GM11168 (cell line): ENCODE results near the gene RNF115.
"Not testable (repeated sequence)": the region's sequence is repeated elsewhere in the genome, so short reads cannot be mapped to it uniquely, and the experiment has no call there.

ENCODE experiments used
- in situ Hi-C: fragments of 300-500 bp; cut with MboI; formaldehyde crosslinking; loops from one replicate; pipeline ENCODE4 v1.12.0; 2022; ENCODE audit warnings: low sequenced_read_pairs; ENCODE audit not compliant: unreplicated experiment

Gene RNF115

DNA sequence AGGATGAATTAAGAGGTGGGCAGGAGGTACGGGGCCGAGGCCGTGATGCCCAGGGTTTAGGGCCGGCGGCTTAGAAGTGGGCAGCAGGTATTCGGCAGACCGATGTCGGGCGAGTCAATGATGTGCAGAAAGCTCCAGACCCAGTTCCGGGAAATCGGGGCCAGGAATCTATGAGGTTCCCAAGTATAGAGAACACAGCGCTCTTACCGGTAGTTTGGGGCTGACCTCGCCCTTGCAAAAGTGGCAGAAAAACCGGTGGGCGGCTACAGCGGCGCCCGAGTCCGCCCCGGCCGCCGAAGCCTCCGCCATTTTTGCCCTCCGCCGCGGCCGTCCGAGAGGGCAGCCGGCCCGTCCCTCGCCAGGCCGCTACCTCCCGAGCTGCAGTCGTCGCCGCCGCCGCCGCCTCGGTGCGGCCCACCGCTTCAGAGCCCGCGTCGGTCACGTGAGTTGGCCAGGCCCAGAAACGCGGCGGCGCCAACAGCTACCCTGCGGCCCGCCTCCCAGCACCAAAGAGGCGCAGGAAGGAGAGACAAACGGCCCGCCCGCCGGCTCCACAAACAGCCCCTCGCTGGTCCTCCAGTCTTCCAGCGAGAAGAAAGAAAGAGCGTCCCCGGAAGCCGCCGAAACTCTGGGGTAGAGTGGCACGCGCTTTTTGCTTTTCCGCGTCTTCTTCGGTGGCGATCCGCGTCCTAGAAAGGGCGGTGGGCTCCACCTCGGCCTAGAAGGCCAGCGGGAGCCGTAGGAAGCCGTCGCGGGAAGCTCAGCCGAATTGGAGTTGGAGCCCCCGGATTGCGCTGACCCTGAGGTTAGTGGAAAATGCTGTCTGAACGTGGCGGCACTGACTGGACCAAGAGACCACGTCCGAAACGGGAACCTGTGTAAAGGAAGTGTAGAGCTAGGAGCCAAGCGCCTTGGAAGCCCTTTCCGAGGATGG lies at the start of gene RNF115, which contains the start of gene POLR3C:
TSS of gene RNF115 (minus strand) at position 531 of the 934 bp plus-strand sequence. CDS start at position 309, 222 bp downstream.
TSS of gene POLR3C (plus strand) at position 636 of the 934 bp plus-strand sequence. CDS start 1,577 bp downstream, outside the sequence.
- in situ Hi-C loops = no loop called here

DNA sequence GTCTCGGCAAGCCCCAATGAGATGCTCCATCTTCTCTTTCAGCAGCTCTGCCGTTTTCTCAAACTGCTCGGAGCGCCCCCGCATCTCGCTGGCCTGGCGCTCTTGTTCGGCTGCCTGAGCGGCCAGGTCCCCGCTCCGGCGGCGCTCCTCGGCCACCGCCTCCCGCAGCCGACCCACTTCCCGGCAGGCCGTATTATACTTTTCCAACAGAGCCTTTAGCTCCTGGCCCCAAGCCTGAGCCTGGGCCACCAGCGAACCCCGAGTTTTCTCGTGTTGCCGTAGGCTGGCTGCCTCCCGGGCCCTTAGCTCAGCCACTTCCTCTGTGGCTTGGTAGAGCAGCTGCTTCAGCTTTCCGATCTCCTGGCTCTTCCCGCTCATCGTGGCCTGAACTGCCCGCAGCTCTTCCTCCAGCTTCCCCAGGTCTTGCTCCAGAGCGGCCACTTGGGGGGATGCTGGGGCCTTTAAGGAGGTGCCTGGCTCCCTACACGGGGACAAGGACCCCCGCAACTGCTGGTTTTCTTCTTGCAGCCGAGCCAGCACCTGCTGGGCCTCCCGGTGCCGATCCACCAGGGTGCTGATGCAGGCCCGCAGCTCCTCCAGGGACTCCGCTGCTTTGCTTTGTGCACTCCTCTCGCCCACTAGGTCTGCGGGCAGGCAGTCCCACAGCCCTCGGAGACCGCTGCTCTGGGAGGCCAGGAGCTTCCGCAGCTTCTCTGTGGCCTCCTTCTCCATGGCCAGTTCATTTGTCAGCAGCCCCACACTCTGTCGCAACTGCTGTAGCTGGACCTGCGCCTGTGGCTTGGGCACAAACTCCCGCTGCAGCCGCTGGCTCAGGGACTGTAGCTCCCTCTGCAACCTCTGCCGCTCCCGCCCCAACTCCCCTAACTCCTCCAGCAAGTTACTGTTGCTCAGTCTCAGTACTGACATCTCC lies 48.4 kb upstream of the RNF115 start:
- in situ Hi-C loops = no loop called here

DNA sequence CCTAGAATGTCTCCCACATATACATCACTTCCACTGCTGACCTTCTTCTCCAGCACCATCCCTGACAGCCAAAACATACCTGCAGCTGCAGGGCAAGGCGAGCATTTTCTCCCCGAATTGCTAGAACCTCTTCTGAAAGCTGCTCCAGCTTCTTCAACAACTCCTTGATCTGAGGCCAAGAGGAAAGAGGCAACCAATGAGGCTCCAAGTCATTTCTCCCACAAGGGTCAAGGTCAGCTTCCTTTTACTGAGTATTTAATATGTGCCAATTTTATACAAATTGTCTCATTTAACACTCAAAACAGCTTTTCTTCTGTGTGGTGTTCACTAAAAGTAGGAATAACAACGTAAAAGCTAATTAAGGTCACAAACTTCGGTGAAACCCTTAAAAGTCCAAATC lies 44.3 kb upstream of the RNF115 start:
- in situ Hi-C loops = no loop called here

DNA sequence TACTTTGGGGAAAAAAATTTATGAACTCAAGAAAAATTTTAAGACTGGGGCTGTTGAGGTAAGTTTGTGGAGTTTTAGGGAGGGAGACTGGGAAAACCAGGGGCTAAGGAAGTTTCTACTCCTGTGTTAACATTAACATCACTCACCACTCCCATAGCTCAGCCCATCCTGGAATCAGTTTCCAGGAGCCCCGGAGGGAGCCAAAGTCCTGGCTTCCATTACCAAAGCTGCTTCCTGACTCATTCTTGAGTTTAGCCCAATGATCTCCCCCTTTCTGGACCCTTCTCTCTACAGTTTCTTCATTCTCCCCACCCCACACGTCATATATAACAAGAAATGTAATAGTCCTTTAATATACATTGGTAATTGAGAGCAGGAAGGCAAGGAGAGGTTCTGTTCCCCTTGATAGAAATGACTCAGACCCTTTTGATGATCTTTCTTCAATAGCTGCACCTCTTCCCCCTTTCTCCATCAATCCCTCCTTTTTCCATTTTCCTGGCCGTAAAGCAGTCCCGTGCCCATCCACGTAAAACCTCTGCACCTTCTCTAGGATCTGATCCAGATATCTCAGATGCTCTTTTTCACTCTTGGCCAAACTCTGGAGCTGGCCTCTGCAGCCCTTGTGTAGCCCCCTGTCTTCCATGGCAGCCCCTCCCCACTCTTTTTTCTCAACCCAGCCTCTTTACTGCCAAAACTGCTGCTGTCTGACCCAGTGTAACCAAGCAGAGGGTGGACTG lies 39.6 kb upstream of the RNF115 start:
- in situ Hi-C loops = no loop called here

DNA sequence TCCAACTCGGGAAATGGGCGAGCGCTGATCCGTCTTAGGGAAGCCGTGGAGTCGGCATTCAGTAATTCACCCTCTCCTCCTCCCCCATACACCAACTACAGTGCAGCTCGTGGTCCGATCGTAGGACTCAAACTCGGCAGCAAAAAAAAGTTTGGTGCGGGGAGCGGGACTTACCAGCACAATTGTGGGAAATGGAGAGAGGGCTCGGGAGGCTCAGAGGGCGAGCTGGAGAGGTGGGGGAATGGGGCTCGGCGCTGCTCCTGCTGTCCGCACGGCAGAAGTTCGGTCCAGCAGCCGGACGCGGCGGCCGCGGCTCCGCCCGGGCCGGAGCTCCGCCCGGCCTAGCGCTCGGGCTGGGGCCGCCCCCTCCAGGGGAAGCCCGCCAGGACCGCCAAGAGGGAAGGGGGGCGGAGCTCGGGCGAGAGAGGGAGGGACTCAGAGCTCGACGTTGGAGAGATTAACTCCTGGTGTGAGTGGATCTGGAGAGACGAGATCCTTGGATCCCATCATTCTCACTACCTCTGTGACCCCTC lies 35.7 kb upstream of the RNF115 start:
- in situ Hi-C loops = loop anchor here (10.0 kb wide), 1 partner anchor 155 kb away; no protein-coding TSS in a partner anchor

DNA sequence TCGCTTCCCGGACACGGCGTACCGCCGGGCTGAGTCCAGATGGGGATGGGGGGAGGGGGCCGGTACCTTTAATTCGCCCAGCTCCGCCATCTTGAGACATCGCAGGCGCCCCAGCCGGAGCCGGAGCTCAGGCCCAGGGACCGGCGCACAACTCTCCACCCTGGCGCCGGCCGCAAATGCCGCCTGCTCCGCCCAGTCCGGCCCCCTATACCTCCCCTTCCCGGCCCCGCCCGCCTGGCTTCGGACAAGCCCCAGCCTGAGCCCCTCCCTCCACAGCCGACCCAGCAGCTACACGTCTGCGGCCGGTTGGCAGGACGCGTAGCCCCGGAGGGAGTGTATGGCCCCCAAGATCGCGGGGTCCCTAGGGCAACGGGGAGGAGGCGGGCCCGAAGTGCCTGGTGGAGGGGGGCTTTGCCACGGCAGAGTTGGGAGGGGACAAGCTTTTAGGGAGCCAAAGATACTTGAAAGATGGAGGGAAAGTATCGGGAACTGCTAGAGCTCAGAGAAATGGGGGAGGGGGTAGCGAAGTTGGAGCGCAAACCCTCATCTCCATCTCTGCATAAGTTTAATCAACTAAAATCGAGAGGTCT lies 35.1 kb upstream of the RNF115 start, which contains the start of gene PIAS3:
TSS of gene PIAS3 (minus strand) at position 181 of the 590 bp plus-strand sequence. CDS start at position 90, 91 bp downstream.
- in situ Hi-C loops = loop anchor here (10.0 kb wide), 1 partner anchor 156 kb away; no protein-coding TSS in a partner anchor

DNA sequence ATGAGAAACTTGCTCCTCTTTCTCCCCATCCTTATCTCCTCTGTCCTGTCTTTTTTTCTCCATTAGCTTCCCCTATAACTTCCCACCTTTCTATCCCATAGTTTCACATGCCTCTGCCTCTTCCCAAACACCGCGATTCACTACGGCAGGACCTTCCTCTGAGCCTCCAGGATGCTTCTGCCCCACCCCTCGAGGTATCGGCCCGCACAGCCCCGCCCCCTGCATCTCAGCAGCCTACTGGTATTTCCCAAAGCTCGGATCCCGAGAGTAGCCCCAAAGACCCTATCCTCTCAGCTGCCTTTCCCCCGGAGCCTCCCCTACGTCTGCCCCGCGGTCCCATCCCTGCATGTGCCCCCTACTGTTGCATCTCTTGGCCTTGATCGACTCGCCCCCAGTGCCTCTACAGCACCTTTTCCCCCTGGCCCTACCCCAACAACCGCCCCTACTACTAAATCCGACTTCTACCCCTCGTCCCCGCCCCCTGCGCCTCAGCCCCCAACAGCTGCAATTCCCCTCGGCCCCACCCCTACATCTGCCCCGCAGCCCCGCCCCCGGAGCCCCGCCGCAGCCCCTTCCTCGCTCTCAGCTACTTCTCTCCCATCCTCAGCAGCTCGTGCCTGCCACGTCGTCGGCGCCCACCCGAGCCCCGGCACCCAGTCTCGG lies 34.5 kb upstream of the RNF115 start:
- in situ Hi-C loops = loop anchor here (10.0 kb wide), 1 partner anchor 156 kb away; no protein-coding TSS in a partner anchor

DNA sequence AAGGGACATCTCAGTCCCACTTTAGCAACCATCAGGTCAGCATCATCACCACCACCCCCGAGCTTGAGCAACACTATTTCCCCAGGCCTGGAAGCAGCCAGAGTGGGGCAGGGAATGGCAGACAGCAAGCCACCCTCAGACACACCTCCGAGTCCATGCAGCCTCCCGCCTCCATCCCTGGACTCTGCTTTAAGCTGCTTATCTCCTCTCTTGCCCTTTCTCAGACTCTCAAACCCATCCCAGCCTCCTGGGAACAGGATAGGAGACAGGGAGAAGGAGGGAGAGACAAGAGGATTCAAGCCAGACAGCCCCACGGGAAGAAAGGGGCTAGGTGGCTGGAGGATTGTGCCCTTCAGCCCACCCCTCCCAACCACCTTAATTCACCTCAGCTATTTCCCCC lies 33.3 kb upstream of the RNF115 start:
- in situ Hi-C loops = loop anchor here (10.0 kb wide), 1 partner anchor 158 kb away; no protein-coding TSS in a partner anchor

DNA sequence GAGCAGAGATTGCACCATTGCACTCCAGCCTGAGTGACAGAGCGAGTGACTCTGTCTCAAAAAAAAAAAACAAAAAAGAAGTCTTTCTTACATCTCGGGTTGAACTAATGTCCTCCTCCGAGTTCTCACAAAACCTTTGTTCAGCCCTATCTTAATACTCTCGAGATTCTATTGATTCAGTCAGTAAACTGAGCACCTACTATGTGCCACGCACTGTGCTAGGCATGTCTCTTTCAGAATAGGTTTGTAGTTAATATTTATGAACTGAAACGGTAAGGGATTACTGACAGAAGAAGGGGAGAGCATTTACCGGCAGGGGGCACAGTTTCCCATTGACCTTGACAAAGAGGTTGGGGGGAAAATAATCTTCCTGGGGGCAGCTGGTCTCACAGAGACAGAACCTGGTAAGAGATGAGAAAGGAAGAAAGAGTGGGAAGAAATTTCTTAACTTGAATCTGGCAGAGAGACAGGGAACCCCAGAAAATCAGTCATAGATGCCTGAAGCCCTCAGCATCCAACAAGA lies 31.6 kb upstream of the RNF115 start:
- in situ Hi-C loops = loop anchor here (10.0 kb wide), 1 partner anchor 159 kb away; no protein-coding TSS in a partner anchor

DNA sequence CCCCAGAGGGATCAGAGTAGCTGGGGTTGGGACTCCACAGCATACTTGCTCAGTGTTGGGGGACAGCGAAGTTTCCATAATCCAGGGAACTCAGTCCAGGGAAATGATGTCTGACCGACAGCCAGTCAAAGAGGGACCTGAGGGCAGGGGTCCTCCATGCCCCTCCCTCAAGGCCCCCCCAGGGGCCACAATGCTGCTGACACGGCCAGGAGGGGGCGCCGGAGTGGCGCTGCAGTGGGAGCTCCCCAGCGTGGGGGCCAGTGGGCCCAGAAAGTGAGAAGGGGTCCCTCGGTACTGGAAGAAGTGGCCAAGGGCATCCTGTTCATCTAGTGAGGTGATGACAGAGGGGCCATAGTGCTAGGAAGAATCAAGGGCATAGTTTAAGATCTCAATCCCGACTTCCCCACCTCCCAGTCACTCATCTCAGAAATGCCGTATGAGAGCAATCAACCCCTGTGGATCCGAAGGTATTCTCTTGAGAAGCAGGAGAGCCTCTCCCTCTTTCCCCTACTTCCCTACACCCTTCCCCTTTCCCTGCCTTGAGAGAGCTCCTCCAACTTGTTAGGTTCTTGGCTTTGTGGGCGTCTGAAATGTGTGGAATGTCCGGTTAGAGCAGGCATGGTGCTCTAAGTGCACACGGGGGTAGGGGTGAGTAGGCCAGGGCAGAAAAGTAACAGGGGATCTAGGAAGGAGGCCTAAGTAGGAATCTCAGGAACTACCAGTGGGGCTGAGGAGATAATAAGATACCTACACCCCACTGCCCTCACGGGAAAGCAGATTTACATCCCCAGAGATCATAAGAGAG lies 25.7 kb upstream of the RNF115 start:
- in situ Hi-C loops = loop anchor here (10.0 kb wide), 1 partner anchor 165 kb away; no protein-coding TSS in a partner anchor

DNA sequence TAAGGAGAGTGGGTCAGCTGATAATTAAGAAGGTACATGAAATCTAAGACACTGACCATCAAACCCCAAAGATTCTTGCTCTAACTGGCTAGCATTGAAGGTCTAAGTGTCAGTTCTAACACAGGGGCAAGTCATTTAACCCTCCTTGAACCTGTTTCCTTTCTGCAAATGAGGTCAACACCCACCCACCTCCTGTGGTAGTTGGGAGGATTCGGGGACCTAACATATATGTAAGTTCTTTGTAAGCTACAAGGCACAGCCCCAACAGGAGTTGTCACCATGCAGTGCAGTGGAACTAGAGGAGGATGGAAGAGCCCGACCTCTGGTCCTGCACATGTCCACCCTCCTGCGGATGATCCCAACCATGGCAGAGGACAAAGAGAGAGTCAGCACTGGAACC lies 23.9 kb upstream of the RNF115 start:
- in situ Hi-C loops = no loop called here

DNA sequence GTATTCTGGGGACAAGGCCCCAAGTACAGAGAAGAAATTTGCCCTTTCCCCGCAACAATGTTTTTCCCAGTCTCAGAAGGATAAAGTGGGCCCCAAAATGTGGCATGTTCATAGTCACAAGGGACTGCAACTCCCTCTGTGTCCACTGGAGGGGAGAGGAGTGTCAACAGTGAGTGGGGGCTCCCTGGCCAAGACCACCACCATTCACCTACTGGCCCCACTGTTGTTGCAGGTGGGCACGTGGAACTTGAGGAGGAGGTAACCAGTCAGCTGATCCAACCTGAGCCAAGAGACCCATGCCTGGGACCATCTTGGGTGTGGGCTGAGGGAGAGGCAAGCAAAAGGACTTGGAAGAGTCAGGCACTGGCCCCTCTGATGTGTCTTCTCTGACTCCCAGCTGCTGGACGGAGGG lies 22.3 kb upstream of the RNF115 start:
- in situ Hi-C loops = no loop called here

DNA sequence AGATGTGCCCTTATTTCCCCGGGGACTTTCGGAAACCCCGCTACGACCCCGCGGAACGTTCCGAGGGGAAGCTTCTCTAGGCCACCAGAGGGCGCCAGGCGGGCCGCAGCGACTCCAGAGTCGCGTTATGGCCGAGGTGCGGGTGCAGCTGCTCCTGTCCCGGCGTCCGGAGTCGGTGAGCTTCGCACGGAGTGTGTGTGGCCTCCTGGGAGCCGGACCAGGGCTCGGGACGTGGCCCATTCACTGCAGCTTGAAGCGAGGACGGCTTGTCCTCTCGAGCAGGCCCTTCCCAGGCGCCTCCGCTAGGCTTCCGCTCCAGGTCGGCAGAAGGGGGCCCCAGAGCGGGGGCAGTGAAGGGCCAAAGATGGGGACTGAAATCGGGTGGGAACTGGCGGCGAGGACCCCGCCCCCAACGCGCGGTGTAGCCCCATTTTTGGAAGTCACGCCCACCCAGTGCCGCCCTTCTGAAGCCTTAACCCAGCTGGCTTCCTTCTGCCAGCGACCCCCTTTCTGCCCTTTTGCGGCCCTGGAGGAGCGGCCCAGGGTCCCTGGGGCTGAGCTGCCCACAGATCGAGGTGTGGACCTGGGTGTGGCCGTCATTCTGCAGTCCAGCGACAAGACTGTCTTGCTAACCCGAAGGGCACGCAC lies 21.7 kb upstream of the RNF115 start, which contains the start of gene NUDT17:
TSS of gene NUDT17 (plus strand) at position 117 of the 648 bp plus-strand sequence. CDS start at position 128, 11 bp downstream.
- in situ Hi-C loops = no loop called here

DNA sequence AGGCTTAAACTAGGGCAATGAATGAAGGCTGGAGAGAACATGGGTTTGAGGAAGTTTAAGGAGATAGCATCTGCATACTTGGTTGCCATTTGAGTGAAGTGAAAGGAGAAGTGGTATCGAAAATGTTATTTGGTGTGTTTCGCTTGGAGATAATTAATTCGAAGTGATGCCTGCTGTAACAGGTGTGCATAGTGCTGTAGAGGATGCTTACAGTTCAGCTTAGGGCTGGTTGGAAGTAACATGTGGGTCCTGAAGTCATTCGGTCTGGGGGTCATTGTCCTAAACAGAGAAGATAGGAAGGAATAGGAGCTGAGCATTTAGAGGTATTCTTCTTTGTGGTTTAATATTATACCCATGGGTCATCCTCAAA lies 21.2 kb upstream of the RNF115 start:
- in situ Hi-C loops = no loop called here

DNA sequence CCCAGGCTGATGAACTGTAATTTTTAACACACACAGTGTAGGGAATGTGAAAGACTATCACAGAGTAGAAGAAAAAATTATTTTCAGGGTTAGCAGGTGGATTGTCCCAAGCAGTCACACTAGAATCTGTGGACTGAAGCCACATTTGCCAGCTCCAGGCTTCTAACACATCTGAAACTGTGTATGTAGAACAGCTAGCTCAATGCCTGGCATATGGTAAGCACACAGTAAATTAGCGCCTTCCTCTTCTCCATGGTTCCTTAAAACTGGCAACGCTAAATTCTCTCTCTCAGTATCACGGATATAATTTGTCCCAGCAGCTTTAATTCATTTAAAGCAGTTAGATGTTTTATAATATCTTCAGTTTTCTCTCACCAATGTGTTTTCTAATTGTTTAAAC lies 19.1 kb upstream of the RNF115 start:
- in situ Hi-C loops = no loop called here

DNA sequence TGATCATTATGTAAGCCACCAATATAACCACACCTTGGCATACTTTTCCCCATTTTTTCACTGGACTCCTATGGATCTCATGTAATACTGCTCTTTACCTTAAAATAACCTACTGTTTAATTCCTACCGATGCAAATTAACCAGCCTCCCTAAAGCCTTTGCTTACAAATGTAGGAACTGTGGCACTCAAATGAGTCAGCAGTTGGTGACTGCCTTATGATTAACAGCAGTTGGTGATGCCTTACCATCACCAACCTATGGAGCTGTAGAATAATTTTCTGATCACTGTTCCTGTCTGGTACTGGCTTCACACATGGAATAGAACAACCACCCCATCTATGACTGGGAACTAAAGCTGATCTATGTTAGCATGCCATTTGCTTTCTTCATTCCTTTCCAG lies 13.8 kb upstream of the RNF115 start:
- in situ Hi-C loops = no loop called here

DNA sequence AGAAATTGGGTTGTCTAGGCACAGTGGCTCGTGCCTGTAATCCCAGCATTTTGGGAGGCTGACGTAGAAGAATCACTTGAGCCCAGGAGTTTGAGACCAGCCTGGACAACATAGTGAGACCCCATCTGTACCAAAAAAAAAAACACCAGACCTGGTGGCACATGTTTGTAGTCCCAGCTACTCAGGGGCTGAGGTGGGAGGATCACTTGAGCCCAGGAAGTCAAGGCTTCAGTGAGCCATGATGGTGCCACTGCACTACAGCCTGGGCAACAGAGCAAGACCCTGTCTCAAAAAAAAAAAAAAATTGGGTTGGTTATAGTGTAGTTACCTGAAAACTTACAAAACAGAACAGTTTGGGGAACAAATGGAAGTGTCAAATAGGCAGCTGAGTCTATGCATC lies 6.9 kb upstream of the RNF115 start:
- in situ Hi-C loops = not testable (repeated sequence)
